GM19328 (cell line): ENCODE data around the gene DPYD.
A peak's percentile ranks its signal among the peaks of the same experiment; 100 is the strongest.

Experiments
- ATAC-seq: cut with Tn5 transposase; IDR thresholded peaks from one replicate; pipeline ENCODE4 v1.9.1; 2021; ENCODE audit warnings: mild to moderate bottlenecking, moderate library complexity; ENCODE audit not compliant: unreplicated experiment

DPYD gene

GRCh38 chr1:97792655-97793054, 128.2 kb downstream of the DPYD start:
- ATAC-seq, result no peak

GRCh38 chr1:97791251-97791650, 129.6 kb downstream of the DPYD start:
- ATAC-seq, result peak; percentile 89

- ATAC-seq, result no peak
Measured at GRCh38 chr1:97787231-97787630, 133.6 kb downstream of the DPYD start.

GRCh38 chr1:97784661-97785060, 136.2 kb downstream of the DPYD start:
- no peak for ATAC-seq

- ATAC-seq, result no peak
Measured at GRCh38 chr1:97783751-97784150, 137.1 kb downstream of the DPYD start.

GRCh38 chr1:97781762-97782337, 139.0 kb downstream of the DPYD start:
- no peak for ATAC-seq

- no peak for ATAC-seq
Measured at GRCh38 chr1:97780884-97781283, 139.9 kb downstream of the DPYD start.

GRCh38 chr1:97778718-97779117, 142.1 kb downstream of the DPYD start:
- no peak for ATAC-seq

GRCh38 chr1:97770376-97770775, 150.5 kb downstream of the DPYD start:
- no peak for ATAC-seq

- ATAC-seq, result no peak
Measured at GRCh38 chr1:97767381-97767780, 153.5 kb downstream of the DPYD start.

- no peak for ATAC-seq
Measured at GRCh38 chr1:97764991-97765390, 155.8 kb downstream of the DPYD start.

- ATAC-seq, result no peak
Measured at GRCh38 chr1:97761637-97762036, 159.2 kb downstream of the DPYD start.

- no peak for ATAC-seq
Measured at GRCh38 chr1:97759078-97759477, 161.8 kb downstream of the DPYD start.

GRCh38 chr1:97758541-97759057, 162.2 kb downstream of the DPYD start:
- no peak for ATAC-seq

- ATAC-seq, result no peak
Measured at GRCh38 chr1:97745912-97746311, 174.9 kb downstream of the DPYD start.

- ATAC-seq, result no peak
Measured at GRCh38 chr1:97744977-97745376, 175.9 kb downstream of the DPYD start.

- ATAC-seq, result no peak
Measured at GRCh38 chr1:97743129-97743528, 177.7 kb downstream of the DPYD start.

GRCh38 chr1:97740891-97741290, 179.9 kb downstream of the DPYD start:
- no peak for ATAC-seq

- no peak for ATAC-seq
Measured at GRCh38 chr1:97739596-97740103, 181.2 kb downstream of the DPYD start.

- ATAC-seq, result no peak
Measured at GRCh38 chr1:97738270-97738669, 182.6 kb downstream of the DPYD start.

GRCh38 chr1:97730271-97730670, 190.6 kb downstream of the DPYD start:
- no peak for ATAC-seq

GRCh38 chr1:97728436-97728835, 192.4 kb downstream of the DPYD start:
- no peak for ATAC-seq

- no peak for ATAC-seq
Measured at GRCh38 chr1:97727029-97727428, 193.8 kb downstream of the DPYD start.
